Activated naive CD8-positive, alpha-beta T cell treated with anti-CD3 and anti-CD28 coated beads for 36 hours (primary cell): Measurements from ENCODE around the gene CDH5. TPM values are rescaled to one million over a fixed set of nuclear protein-coding genes. Genes with fewer than 3 reads are reported as not detected.
"Not testable (repeated sequence)": the region's sequence is repeated elsewhere in the genome, so short reads cannot be mapped to it uniquely, and the experiment has no call there.

Experiments used
- DNase-seq: peaks from one replicate; pipeline ENCODE4 v3.0.0; 2021
- H3K27ac Mint-ChIP-seq: one replicate; pipeline ENCODE4 v1.8.0; 2022; ENCODE audit warnings: mild to moderate bottlenecking, moderate library complexity, mixed read lengths
- H3K27me3 Mint-ChIP-seq: one replicate; pipeline ENCODE4 v1.8.0; 2022; ENCODE audit warnings: mild to moderate bottlenecking, mixed read lengths
- H3K36me3 Mint-ChIP-seq: one replicate; pipeline ENCODE4 v1.8.0; 2021; ENCODE audit warnings: mild to moderate bottlenecking, mixed read lengths
- H3K4me1 Mint-ChIP-seq: one replicate; pipeline ENCODE4 v1.8.0; 2021; ENCODE audit warnings: mixed read lengths
- H3K4me3 Mint-ChIP-seq: one replicate; pipeline ENCODE4 v1.8.0; 2022; ENCODE audit warnings: mild to moderate bottlenecking, moderate library complexity, mixed read lengths
- H3K9me3 Mint-ChIP-seq: one replicate; pipeline ENCODE4 v1.8.0; 2022; ENCODE audit warnings: mixed read lengths
- total RNA-seq, 2 experiments: library from RNA; stranded (reverse); gene quantifications; one replicate each; pipeline ENCODE4 v1.2.3, GENCODE V29; 2021

The CDH5 gene
- total RNA-seq, 2 experiments from 2014 or later = not detected

GRCh38 chr16:66439051-66439730 is 72.7 kb downstream of the CDH5 start:
- Mint-ChIP-seq H3K27ac (no peak overlapping the region), H3K9me3 (no peaks in the 10 kb centered on the region), H3K4me1 (no peaks in the 10 kb centered on the region), H3K36me3 (no peaks in the 10 kb centered on the region), H3K27me3 (peaks cover 8% of the 10 kb centered on the region), H3K4me3 (no peak overlapping the region)
- no peak for DNase-seq

GRCh38 chr16:66440271-66440802 is 73.8 kb downstream of the CDH5 start:
- Mint-ChIP-seq H3K4me3 (no peak overlapping the region), H3K27me3 (peaks cover 8% of the 10 kb centered on the region), H3K36me3 (no peaks in the 10 kb centered on the region), H3K4me1 (no peaks in the 10 kb centered on the region), H3K27ac (no peak overlapping the region), H3K9me3 (no peaks in the 10 kb centered on the region)
- no peak for DNase-seq

GRCh38 chr16:66440970-66441369 is 74.5 kb downstream of the CDH5 start:
- Mint-ChIP-seq H3K27ac (no peak overlapping the region), H3K9me3 (no peaks in the 10 kb centered on the region), H3K27me3 (peaks cover 8% of the 10 kb centered on the region), H3K4me3 (no peak overlapping the region), H3K36me3 (no peaks in the 10 kb centered on the region), H3K4me1 (no peaks in the 10 kb centered on the region)
- no peak for DNase-seq

GRCh38 chr16:66441586-66442375 is 75.3 kb downstream of the CDH5 start:
- Mint-ChIP-seq H3K4me3 (no peak overlapping the region), H3K9me3 (no peaks in the 10 kb centered on the region), H3K4me1 (no peaks in the 10 kb centered on the region), H3K27ac (no peak overlapping the region), H3K27me3 (peaks cover 8% of the 10 kb centered on the region), H3K36me3 (no peaks in the 10 kb centered on the region)
- DNase-seq = no peak

- H3K27ac Mint-ChIP-seq = no peak overlapping the region
- H3K27me3 Mint-ChIP-seq = peaks cover 8% of the 10 kb centered on the region
- H3K36me3 Mint-ChIP-seq = no peaks in the 10 kb centered on the region
- no peak overlapping the region for H3K4me3 Mint-ChIP-seq
- DNase-seq = no peak
- H3K4me1 Mint-ChIP-seq = no peaks in the 10 kb centered on the region
- no peaks in the 10 kb centered on the region for H3K9me3 Mint-ChIP-seq
These were observed 76.2 kb downstream of the CDH5 start for GRCh38 chr16:66442502-66443268.

- peaks cover 12% of the 10 kb centered on the region for H3K27me3 Mint-ChIP-seq
- H3K4me3 Mint-ChIP-seq = no peak overlapping the region
- no peak overlapping the region for H3K27ac Mint-ChIP-seq
- H3K36me3 Mint-ChIP-seq = no peaks in the 10 kb centered on the region
- no peaks in the 10 kb centered on the region for H3K9me3 Mint-ChIP-seq
- DNase-seq = no peak
- H3K4me1 Mint-ChIP-seq = no peaks in the 10 kb centered on the region
These were observed 76.8 kb downstream of the CDH5 start for GRCh38 chr16:66443269-66443652.

GRCh38 chr16:66444049-66444481 is 77.6 kb downstream of the CDH5 start:
- H3K9me3 Mint-ChIP-seq = no peaks in the 10 kb centered on the region
- no peaks in the 10 kb centered on the region for H3K4me1 Mint-ChIP-seq
- H3K27me3 Mint-ChIP-seq = peaks cover 13% of the 10 kb centered on the region
- H3K36me3 Mint-ChIP-seq = no peaks in the 10 kb centered on the region
- DNase-seq = no peak
- no peak overlapping the region for H3K4me3 Mint-ChIP-seq
- H3K27ac Mint-ChIP-seq = no peak overlapping the region

- no peak overlapping the region for H3K27ac Mint-ChIP-seq
- peaks cover 7% of the 10 kb centered on the region for H3K4me1 Mint-ChIP-seq
- peaks cover 5% of the 10 kb centered on the region for H3K27me3 Mint-ChIP-seq
- no peak for DNase-seq
- no peak overlapping the region for H3K4me3 Mint-ChIP-seq
- no peaks in the 10 kb centered on the region for H3K9me3 Mint-ChIP-seq
- H3K36me3 Mint-ChIP-seq = no peaks in the 10 kb centered on the region
These were observed 80.2 kb downstream of the CDH5 start for GRCh38 chr16:66446737-66447136.

GRCh38 chr16:66447491-66447890 is 81.0 kb downstream of the CDH5 start:
- Mint-ChIP-seq H3K4me3 (no peak overlapping the region), H3K4me1 (peaks cover 7% of the 10 kb centered on the region), H3K27me3 (peaks cover 5% of the 10 kb centered on the region), H3K9me3 (no peaks in the 10 kb centered on the region), H3K27ac (no peak overlapping the region), H3K36me3 (no peaks in the 10 kb centered on the region)
- DNase-seq = no peak

GRCh38 chr16:66451548-66451947 is 85.1 kb downstream of the CDH5 start:
- H3K4me3 Mint-ChIP-seq = no peak overlapping the region
- H3K9me3 Mint-ChIP-seq = no peaks in the 10 kb centered on the region
- no peak for DNase-seq
- peaks cover 12% of the 10 kb centered on the region for H3K4me1 Mint-ChIP-seq
- H3K27me3 Mint-ChIP-seq = peaks cover 5% of the 10 kb centered on the region
- no peaks in the 10 kb centered on the region for H3K36me3 Mint-ChIP-seq
- no peak overlapping the region for H3K27ac Mint-ChIP-seq

GRCh38 chr16:66453230-66453629 is 86.7 kb downstream of the CDH5 start:
- H3K4me3 Mint-ChIP-seq, H3K27me3 Mint-ChIP-seq, H3K36me3 Mint-ChIP-seq, H3K9me3 Mint-ChIP-seq, H3K27ac Mint-ChIP-seq, DNase-seq: not testable (repeated sequence)
- peaks cover 12% of the 10 kb centered on the region for H3K4me1 Mint-ChIP-seq

Other genes starting within 250 kb of the CDH5 start
- not detected for gene BEAN1, start 60.6 kb downstream of the CDH5 start, total RNA-seq
- 1 to 10 TPM; 5.6 to 6.9 TPM for gene TK2, start 183.4 kb downstream of the CDH5 start, total RNA-seq
- gene CKLF, start 185.9 kb downstream of the CDH5 start, total RNA-seq = 100 to 1,000 TPM in 1 of 2 experiments, 10 to 100 TPM in 1; 93.0 to 103 TPM
- 1 to 10 TPM; 2.8 to 5.9 TPM for gene CMTM1, start 199.7 kb downstream of the CDH5 start, total RNA-seq
- not detected for gene CMTM2, start 212.8 kb downstream of the CDH5 start, total RNA-seq
- 10 to 100 TPM; 55.1 to 60.5 TPM for gene CMTM3, start 238.0 kb downstream of the CDH5 start, total RNA-seq